HEK293T (cell line): Measurements from ENCODE around the gene KCTD6.

ENCODE experiments used
- CTCF ChIA-PET: fragments of 350-600 bp; formaldehyde crosslinking; extraction: SDS; loops from one replicate; lab custom pipeline; 2021; ENCODE audit warnings: antibody characterized with exemption, inconsistent platforms; lab: Yijun Ruan, JAX
- POLR2A ChIA-PET: fragments of 350-600 bp; formaldehyde crosslinking; extraction: SDS; loops from one replicate; lab custom pipeline; 2020; ENCODE audit warnings: antibody characterized with exemption, inconsistent platforms; lab: Yijun Ruan, JAX
- DNase-seq: peaks from one replicate; pipeline ENCODE4 v3.0.0; 2012; ENCODE audit warnings: mixed read lengths; ENCODE audit errors: extremely low spot score
- BHLHE40 ChIP-seq: fragments of 450-650 bp; IDR thresholded peaks from 2 replicates; pipeline ENCODE4 v1.6.1; 2016; ENCODE audit warnings: mild to moderate bottlenecking, moderate library complexity, borderline replicate concordance
- FOXA1 ChIP-seq: fragments of 450-650 bp; IDR thresholded peaks from 2 replicates; pipeline ENCODE4 v1.6.1; 2016; ENCODE audit warnings: mild to moderate bottlenecking
- LEF1 ChIP-seq: fragments of 450-650 bp; IDR thresholded peaks from 2 replicates; pipeline ENCODE4 v1.6.1; 2017; ENCODE audit warnings: mild to moderate bottlenecking, borderline replicate concordance
- SP1 ChIP-seq: fragments of 450-650 bp; IDR thresholded peaks from 2 replicates; pipeline ENCODE4 v1.6.1; 2017

KCTD6 gene

DNA sequence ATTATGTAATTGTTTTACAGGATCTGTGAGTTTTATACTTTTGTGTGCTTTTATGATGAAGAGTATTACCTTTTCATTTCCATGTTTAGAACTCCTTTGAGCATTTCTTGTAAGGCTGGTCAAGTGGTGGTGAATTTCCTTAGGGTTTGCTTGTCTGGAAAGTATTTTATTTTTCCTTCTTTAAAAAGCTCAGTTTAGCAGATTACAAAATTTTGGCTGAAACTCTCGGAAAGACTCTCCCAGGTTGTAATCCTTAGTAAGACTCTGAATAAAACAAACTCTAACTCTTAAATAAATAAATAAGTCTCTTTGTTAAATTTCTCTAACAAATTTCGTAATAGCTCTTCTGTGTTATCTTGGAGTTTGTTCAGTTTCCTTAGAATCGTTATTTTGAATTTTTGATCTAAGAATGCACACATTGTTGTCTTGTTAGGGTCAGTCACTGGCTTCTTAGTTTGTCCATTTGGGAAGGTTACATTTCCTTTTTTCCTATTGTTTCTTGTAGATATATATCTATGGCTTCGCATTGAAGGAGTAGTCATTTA lies 59.8 kb downstream of the KCTD6 start:
- POLR2A ChIA-PET = no interaction called here
- TF ChIP-seq FOXA1 = no peak
- TF ChIP-seq LEF1 = no peak
- no peak for TF ChIP-seq BHLHE40
- no peak for TF ChIP-seq SP1
- CTCF ChIA-PET = no interaction called here
- no peak for DNase-seq
